GM23248 (cell line): Measurements from ENCODE around the gene RAB33A.

Source experiments
- EZH2 ChIP-seq: fragments of 200-600 bp; sonication (generic); IDR thresholded peaks from 2 replicates; pipeline ENCODE4 v1.6.1; 2018; ENCODE audit warnings: antibody characterized with exemption, mild to moderate bottlenecking; ENCODE audit not compliant: insufficient read depth, poor library complexity, severe bottlenecking
- EZH2phosphoT487 ChIP-seq: fragments of 200-600 bp; sonication (generic); IDR thresholded peaks from 2 replicates; pipeline ENCODE4 v1.6.1; 2018; ENCODE audit warnings: antibody characterized with exemption, moderate library complexity, mild to moderate bottlenecking, low read depth; ENCODE audit not compliant: insufficient read depth

- no peak for TF ChIP-seq EZH2
- no peak for TF ChIP-seq EZH2phosphoT487
Observed at GRCh38 chrX:130165703-130166502, 5.9 kb upstream of the RAB33A start, which contains the start of gene AIFM1.
